GM23338 (cell line): Measurements from ENCODE around the gene OSBPL1A.

ENCODE experiments used
- CTCF ChIP-seq, 2 experiments: fragments of 200-600 bp in 1 of 2; sonication (generic) in 1 of 2; conservative IDR thresholded peaks; 2 replicates each; pipeline versions ENCODE4 v1.5.1 to v1.6.1; 2016 to 2017; ENCODE audit warnings: antibody characterized with exemption in 2 of 2, low read depth in 2 of 2, mild to moderate bottlenecking in 2 of 2, moderate library complexity in 1 of 2
- EZH2 ChIP-seq: fragments of 200-600 bp; sonication (generic); IDR thresholded peaks from one replicate; pipeline ENCODE4 v1.8.0; 2017; ENCODE audit warnings: antibody characterized with exemption, mild to moderate bottlenecking, low read depth; ENCODE audit not compliant: unreplicated experiment
- POLR2AphosphoS5 ChIP-seq: IDR thresholded peaks from 2 replicates; pipeline ENCODE4 v1.6.1; 2016; ENCODE audit warnings: antibody characterized with exemption, low read depth
- REST ChIP-seq: IDR thresholded peaks from one replicate; pipeline ENCODE4 v1.6.1; 2018; ENCODE audit warnings: antibody characterized with exemption; ENCODE audit not compliant: unreplicated experiment

- TF ChIP-seq REST (no peak), CTCF (conservative IDR thresholded peaks at IDR 0.05; ENCODE audit: low read depth in 2 of 2) (no peak), POLR2AphosphoS5 (no peak), EZH2 (no peak)
Observed at GRCh38 chr18:24231773-24232735, 165.6 kb downstream of the OSBPL1A start.
